Head of caudate nucleus (tissue), 42 donors: Measurements from ENCODE around the gene TEX47.

Experiments
- DNase-seq, 42 donors: peaks; one replicate each; pipeline versions ENCODE4 v3.0.0 to v3.0.0-alpha.2; 2020 to 2021; ENCODE audit warnings: mixed read lengths in 7 of 42
- intact Hi-C: fragments of 100-400 bp; cut with DNase I; formaldehyde crosslinking; loops from one replicate; pipeline ENCODE4 v1.15.0; 2022

TEX47 gene

DNA sequence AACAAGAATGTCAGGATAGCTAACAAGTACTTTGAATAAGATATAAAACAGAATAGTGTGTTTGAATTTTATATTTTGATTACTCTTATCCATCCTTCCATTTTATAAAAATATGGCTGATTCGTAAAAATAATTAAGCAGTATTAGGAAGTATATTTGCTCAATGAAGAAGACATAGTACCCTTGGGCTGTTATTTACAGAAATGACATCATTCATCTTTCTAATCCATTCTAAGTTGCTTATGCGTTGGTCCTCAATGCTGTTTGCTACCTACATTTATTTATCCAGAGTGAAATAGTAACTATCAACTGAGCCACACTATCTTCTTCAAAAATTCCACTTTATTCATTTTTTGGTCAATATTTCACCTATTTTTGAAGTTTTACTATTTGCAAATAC lies 38.2 kb downstream of the TEX47 start:
- intact Hi-C loops = no loop called here
- no peak for DNase-seq

DNA sequence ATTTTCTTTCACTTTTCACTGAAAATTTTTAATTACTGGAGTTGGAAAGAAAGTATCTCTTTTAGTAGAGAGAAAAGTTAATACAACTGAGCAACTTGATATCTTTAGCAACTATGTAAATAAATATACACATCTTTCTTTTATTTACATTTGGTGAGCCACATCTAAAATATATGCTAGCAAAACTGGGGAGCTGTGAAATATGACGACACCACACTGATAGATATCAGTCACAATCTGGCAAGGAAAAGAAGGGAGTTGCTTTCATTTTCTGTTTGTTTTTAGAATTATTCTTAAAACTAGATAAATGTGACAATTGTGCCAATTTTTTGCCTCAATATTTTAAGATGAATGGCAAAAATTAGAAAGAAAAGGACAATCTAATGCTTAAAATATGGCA lies 38.7 kb downstream of the TEX47 start:
- DNase-seq = no peak
- intact Hi-C loops = no loop called here

DNA sequence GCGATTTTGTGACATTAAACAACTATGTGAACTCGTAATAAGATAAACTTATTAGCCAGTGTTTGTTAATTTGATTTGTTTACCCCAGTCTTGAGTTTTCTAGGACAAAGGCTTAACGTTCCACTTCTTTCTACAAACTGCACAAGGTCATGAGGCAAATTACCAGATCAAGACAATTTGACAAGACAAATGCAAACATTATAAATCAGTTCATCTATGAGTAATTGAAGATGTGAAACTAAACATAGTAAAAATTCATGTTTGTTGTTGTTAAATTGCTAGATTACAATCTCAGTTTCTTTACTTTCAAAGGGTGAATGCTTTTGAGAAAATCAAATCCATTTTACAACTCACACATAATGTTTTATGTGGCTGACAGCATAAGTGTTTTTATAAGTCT lies 49.4 kb downstream of the TEX47 start:
- no peak for DNase-seq
- intact Hi-C loops = no loop called here
